ENCODE results near the gene HTRA1. TPM values are rescaled to one million over a fixed set of nuclear protein-coding genes. Genes with fewer than 3 reads are reported as not detected.

The HTRA1 gene
- total and polyA plus RNA-seq, 3 experiments from 2014 or later, result 0.13 to 0.56 TPM; not detected in 1

GRCh38 chr10:122515588-122516231 is 54.4 kb downstream of the HTRA1 start:
- Histone ChIP-seq H3K27me3 (ENCODE audit: insufficient read depth, low read length, poor library complexity, severe bottlenecking) (no peaks in the 10 kb centered on the region), H3K4me3 (ENCODE audit: low read length) (no peak overlapping the region), H3K27ac (ENCODE audit: low read depth, low read length) (no peak overlapping the region), H3K9me3 (ENCODE audit: low read length) (no peaks in the 10 kb centered on the region), H3K4me1 (ENCODE audit: insufficient read depth, low read length) (peaks cover 26% of the 10 kb centered on the region), H3K36me3 (ENCODE audit: insufficient read depth, low read length) (no peaks in the 10 kb centered on the region)
- Mint-ChIP-seq H3K9me3 (no peaks in the 10 kb centered on the region), H3K4me1 (peaks cover 45 to 54% (median 45%) of the 10 kb centered on the region in 3 donors), H3K4me3 (peak overlapping the region in 6 of 7 donors; percentile 52 to 87 (median 54)), H3K36me3 (no peaks in the 10 kb centered on the region), H3K27ac (peak overlapping the region; percentile 44 to 90 (median 76)), H3K27me3 (peaks cover 0 to 3% of the 10 kb centered on the region in 2 donors)
- POLR2A ChIA-PET, result interaction anchor here (0.8 kb wide), 1 partner anchor 46 kb away, joined by 3 read pairs; no protein-coding TSS in a partner anchor
- DNase-seq, result peak; percentile 44 to 81 (median 60)
- CTCF ChIA-PET, result interaction anchor here (0.8 to 4.3 kb wide), 9 partner anchors 10 to 217 kb away, joined by 3 to 28 read pairs (median 4); no protein-coding TSS in a partner anchor

GRCh38 chr10:122516734-122517133 is 55.4 kb downstream of the HTRA1 start:
- H3K27me3 ChIP-seq (ENCODE audit: insufficient read depth, low read length, poor library complexity, severe bottlenecking), result no peaks in the 10 kb centered on the region
- H3K36me3 ChIP-seq (ENCODE audit: insufficient read depth, low read length), result no peaks in the 10 kb centered on the region
- no peak overlapping the region for H3K4me3 ChIP-seq (ENCODE audit: low read length)
- CTCF ChIA-PET, result interaction anchor here (1.0 to 4.3 kb wide), 4 partner anchors 9 to 218 kb away, joined by 3 to 28 read pairs (median 4); no protein-coding TSS in a partner anchor
- H3K27ac Mint-ChIP-seq, result peak overlapping the region in 4 of 8 donors; percentile 66 to 81 (median 76)
- H3K36me3 Mint-ChIP-seq, result no peaks in the 10 kb centered on the region
- POLR2A ChIA-PET, result no interaction called here
- peak overlapping the region in 5 of 7 donors; percentile 52 to 87 (median 56) for H3K4me3 Mint-ChIP-seq
- no peak overlapping the region for H3K27ac ChIP-seq (ENCODE audit: low read depth, low read length)
- H3K4me1 ChIP-seq (ENCODE audit: insufficient read depth, low read length), result peaks cover 26% of the 10 kb centered on the region
- H3K9me3 ChIP-seq (ENCODE audit: low read length), result no peaks in the 10 kb centered on the region
- no peak for DNase-seq
- peaks cover 45 to 54% (median 45%) of the 10 kb centered on the region in 3 donors for H3K4me1 Mint-ChIP-seq
- H3K27me3 Mint-ChIP-seq, result peaks cover 0 to 3% of the 10 kb centered on the region in 2 donors
- no peaks in the 10 kb centered on the region for H3K9me3 Mint-ChIP-seq

GRCh38 chr10:122519144-122519543 is 57.8 kb downstream of the HTRA1 start:
- H3K9me3 ChIP-seq (ENCODE audit: low read length), result no peaks in the 10 kb centered on the region
- ChIA-PET POLR2A (no interaction called here), CTCF (no interaction called here)
- no peak overlapping the region for H3K27ac ChIP-seq (ENCODE audit: low read depth, low read length)
- Mint-ChIP-seq H3K4me3 (peak overlapping the region in 1 of 7 donors; percentile 19), H3K9me3 (no peaks in the 10 kb centered on the region), H3K27me3 (peaks cover 0 to 3% of the 10 kb centered on the region in 2 donors), H3K27ac (peak overlapping the region in 1 of 8 donors; percentile 9), H3K4me1 (peaks cover 34 to 39% (median 36%) of the 10 kb centered on the region in 3 donors), H3K36me3 (no peaks in the 10 kb centered on the region)
- no peaks in the 10 kb centered on the region for H3K27me3 ChIP-seq (ENCODE audit: insufficient read depth, low read length, poor library complexity, severe bottlenecking)
- no peak for DNase-seq
- H3K4me1 ChIP-seq (ENCODE audit: insufficient read depth, low read length), result peaks cover 26% of the 10 kb centered on the region
- H3K4me3 ChIP-seq (ENCODE audit: low read length), result no peak overlapping the region
- H3K36me3 ChIP-seq (ENCODE audit: insufficient read depth, low read length), result no peaks in the 10 kb centered on the region

- no peak for DNase-seq
- H3K36me3 Mint-ChIP-seq, result no peaks in the 10 kb centered on the region
- Histone ChIP-seq H3K4me1 (ENCODE audit: insufficient read depth, low read length) (peaks cover 23% of the 10 kb centered on the region), H3K36me3 (ENCODE audit: insufficient read depth, low read length) (no peaks in the 10 kb centered on the region), H3K27ac (ENCODE audit: low read depth, low read length) (no peak overlapping the region), H3K4me3 (ENCODE audit: low read length) (no peak overlapping the region), H3K27me3 (ENCODE audit: insufficient read depth, low read length, poor library complexity, severe bottlenecking) (no peaks in the 10 kb centered on the region), H3K9me3 (ENCODE audit: low read length) (no peaks in the 10 kb centered on the region)
- POLR2A ChIA-PET, result no interaction called here
- H3K4me1 Mint-ChIP-seq, result peaks cover 27 to 32% (median 31%) of the 10 kb centered on the region in 3 donors
- CTCF ChIA-PET, result no interaction called here
- peaks cover 0 to 3% of the 10 kb centered on the region in 2 donors for H3K27me3 Mint-ChIP-seq
- no peaks in the 10 kb centered on the region for H3K9me3 Mint-ChIP-seq
- no peak overlapping the region for H3K4me3 Mint-ChIP-seq
- H3K27ac Mint-ChIP-seq, result peak overlapping the region in 1 of 8 donors; percentile 61
These were observed 58.5 kb downstream of the HTRA1 start for GRCh38 chr10:122519873-122520272.

GRCh38 chr10:122521011-122521410 is 59.7 kb downstream of the HTRA1 start:
- no peaks in the 10 kb centered on the region for H3K27me3 ChIP-seq (ENCODE audit: insufficient read depth, low read length, poor library complexity, severe bottlenecking)
- Mint-ChIP-seq H3K4me1 (peaks cover 15 to 21% (median 21%) of the 10 kb centered on the region in 3 donors), H3K27me3 (peaks cover 0 to 3% of the 10 kb centered on the region in 2 donors), H3K27ac (peak overlapping the region in 1 of 8 donors; percentile 29), H3K36me3 (no peaks in the 10 kb centered on the region), H3K4me3 (no peak overlapping the region), H3K9me3 (no peaks in the 10 kb centered on the region)
- no peak overlapping the region for H3K27ac ChIP-seq (ENCODE audit: low read depth, low read length)
- no peak for DNase-seq
- H3K36me3 ChIP-seq (ENCODE audit: insufficient read depth, low read length), result no peaks in the 10 kb centered on the region
- no peak overlapping the region for H3K4me3 ChIP-seq (ENCODE audit: low read length)
- POLR2A ChIA-PET, result no interaction called here
- CTCF ChIA-PET, result interaction anchor here (3.5 kb wide), 1 partner anchor 45 kb away, joined by 20 read pairs; no protein-coding TSS in a partner anchor
- H3K9me3 ChIP-seq (ENCODE audit: low read length), result no peaks in the 10 kb centered on the region
- peaks cover 12% of the 10 kb centered on the region for H3K4me1 ChIP-seq (ENCODE audit: insufficient read depth, low read length)

GRCh38 chr10:122524811-122525210 is 63.5 kb downstream of the HTRA1 start:
- DNase-seq, result no peak
- Histone ChIP-seq H3K36me3 (ENCODE audit: insufficient read depth, low read length) (no peaks in the 10 kb centered on the region), H3K9me3 (ENCODE audit: low read length) (no peaks in the 10 kb centered on the region), H3K27me3 (ENCODE audit: insufficient read depth, low read length, poor library complexity, severe bottlenecking) (no peaks in the 10 kb centered on the region), H3K4me1 (ENCODE audit: insufficient read depth, low read length) (no peaks in the 10 kb centered on the region), H3K27ac (ENCODE audit: low read depth, low read length) (no peak overlapping the region), H3K4me3 (ENCODE audit: low read length) (no peak overlapping the region)
- peak overlapping the region in 2 of 8 donors; percentile 13 to 96 for H3K27ac Mint-ChIP-seq
- POLR2A ChIA-PET, result no interaction called here
- peaks cover 0 to 4% (median 4%) of the 10 kb centered on the region in 3 donors for H3K4me1 Mint-ChIP-seq
- CTCF ChIA-PET, result interaction anchor here (1.3 to 1.9 kb wide), 2 partner anchors 20 to 41 kb away, joined by 3 to 12 read pairs; no protein-coding TSS in a partner anchor
- no peaks in the 10 kb centered on the region for H3K27me3 Mint-ChIP-seq
- H3K4me3 Mint-ChIP-seq, result no peak overlapping the region
- no peaks in the 10 kb centered on the region for H3K36me3 Mint-ChIP-seq
- no peaks in the 10 kb centered on the region for H3K9me3 Mint-ChIP-seq

- ChIA-PET CTCF (interaction anchor here (1.1 to 1.9 kb wide), 3 partner anchors 10 to 40 kb away, joined by 3 to 12 read pairs (median 3); no protein-coding TSS in a partner anchor), POLR2A (no interaction called here)
- Histone ChIP-seq H3K9me3 (ENCODE audit: low read length) (no peaks in the 10 kb centered on the region), H3K4me1 (ENCODE audit: insufficient read depth, low read length) (no peaks in the 10 kb centered on the region), H3K27ac (ENCODE audit: low read depth, low read length) (no peak overlapping the region), H3K27me3 (ENCODE audit: insufficient read depth, low read length, poor library complexity, severe bottlenecking) (no peaks in the 10 kb centered on the region), H3K36me3 (ENCODE audit: insufficient read depth, low read length) (no peaks in the 10 kb centered on the region), H3K4me3 (ENCODE audit: low read length) (no peak overlapping the region)
- Mint-ChIP-seq H3K27me3 (peaks cover 0 to 5% of the 10 kb centered on the region in 2 donors), H3K36me3 (no peaks in the 10 kb centered on the region), H3K9me3 (no peaks in the 10 kb centered on the region), H3K4me3 (no peak overlapping the region), H3K27ac (peak overlapping the region in 1 of 8 donors; percentile 47), H3K4me1 (peaks cover 4 to 5% (median 4%) of the 10 kb centered on the region in 3 donors)
- DNase-seq, result peak in 1 of 5 donors; percentile 15
These were observed 64.4 kb downstream of the HTRA1 start for GRCh38 chr10:122525788-122526187.

- H3K27me3 Mint-ChIP-seq, result peaks cover 1 to 13% of the 10 kb centered on the region in 2 donors
- peaks cover 4 to 5% (median 4%) of the 10 kb centered on the region in 3 donors for H3K4me1 Mint-ChIP-seq
- H3K9me3 Mint-ChIP-seq, result no peaks in the 10 kb centered on the region
- Histone ChIP-seq H3K4me1 (ENCODE audit: insufficient read depth, low read length) (no peaks in the 10 kb centered on the region), H3K27me3 (ENCODE audit: insufficient read depth, low read length, poor library complexity, severe bottlenecking) (no peaks in the 10 kb centered on the region), H3K27ac (ENCODE audit: low read depth, low read length) (no peak overlapping the region), H3K9me3 (ENCODE audit: low read length) (no peaks in the 10 kb centered on the region), H3K4me3 (ENCODE audit: low read length) (no peak overlapping the region), H3K36me3 (ENCODE audit: insufficient read depth, low read length) (no peaks in the 10 kb centered on the region)
- H3K4me3 Mint-ChIP-seq, result no peak overlapping the region
- CTCF ChIA-PET, result no interaction called here
- POLR2A ChIA-PET, result no interaction called here
- DNase-seq, result no peak
- H3K27ac Mint-ChIP-seq, result no peak overlapping the region
- H3K36me3 Mint-ChIP-seq, result peaks cover 0 to 3% (median 0%) of the 10 kb centered on the region in 3 donors
These were observed 65.5 kb downstream of the HTRA1 start for GRCh38 chr10:122526892-122527291.

All from CD8-positive, alpha-beta memory T cell (primary cell).